Thoracic aorta (tissue), 2 donors: ENCODE measurements around the gene PPIL6. TPM values are rescaled to one million over a fixed set of nuclear protein-coding genes. Genes with fewer than 3 reads are reported as not detected.

ENCODE experiments used
- ATAC-seq: fragments of 150-250 bp; one replicate; pipeline ENCODE4 v1.8.0; 2017; ENCODE audit warnings: low read depth; ENCODE audit not compliant: insufficient number of reproducible peaks, low FRiP score
- DNase-seq: peaks from one replicate; pipeline ENCODE4 v3.0.0-alpha.2; 2020; ENCODE audit warnings: low spot score
- H3K27ac ChIP-seq, 2 donors: fragments of 200-600 bp; sonication (generic); 1 replicate in 1 of 2; 2 replicates in 1 of 2; pipeline ENCODE4 v1.5.1; 2016; ENCODE audit warnings: mild to moderate bottlenecking in 2 of 2, moderate library complexity in 2 of 2
- H3K27me3 ChIP-seq: fragments of 200-600 bp; sonication (generic); replicated peaks from 2 replicates; pipeline ENCODE4 v1.6.0; 2016; ENCODE audit warnings: mild to moderate bottlenecking; ENCODE audit not compliant: insufficient read depth
- H3K36me3 ChIP-seq: fragments of 200-600 bp; sonication (generic); one replicate; pipeline ENCODE4 v1.5.1; 2016
- H3K4me1 ChIP-seq, 2 donors: fragments of 200-600 bp; sonication (generic); 1 replicate in 1 of 2; 2 replicates in 1 of 2; pipeline versions ENCODE4 v1.5.1 to v1.6.0; 2016; ENCODE audit warnings: low read depth in 2 of 2, mild to moderate bottlenecking in 1 of 2; ENCODE audit not compliant: control insufficient read depth in 1 of 2
- H3K4me3 ChIP-seq: fragments of 200-600 bp; sonication (generic); 2 replicates; pipeline ENCODE4 v1.5.1; 2016; ENCODE audit warnings: mild to moderate bottlenecking
- H3K9me3 ChIP-seq: fragments of 200-600 bp; sonication (generic); 2 replicates; pipeline ENCODE4 v1.5.1; 2016
- total RNA-seq, 2 donors: library from RNA; depleted of rRNA; stranded (reverse); fragments of >200 nt; gene quantifications; one replicate each; pipeline versions ENCODE4 v1.1.0 to v1.2.3, GENCODE V29; 2016
- TF ChIP-seq, protein P1 (sequence below): fragments of 200-600 bp; sonication (generic); IDR thresholded peaks from one replicate; pipeline ENCODE4 v1.5.1; 2019; ENCODE audit warnings: antibody characterized with exemption

The PPIL6 gene
- total RNA-seq, 2 donors from 2014 or later, result 2.2 to 5.8 TPM

DNA sequence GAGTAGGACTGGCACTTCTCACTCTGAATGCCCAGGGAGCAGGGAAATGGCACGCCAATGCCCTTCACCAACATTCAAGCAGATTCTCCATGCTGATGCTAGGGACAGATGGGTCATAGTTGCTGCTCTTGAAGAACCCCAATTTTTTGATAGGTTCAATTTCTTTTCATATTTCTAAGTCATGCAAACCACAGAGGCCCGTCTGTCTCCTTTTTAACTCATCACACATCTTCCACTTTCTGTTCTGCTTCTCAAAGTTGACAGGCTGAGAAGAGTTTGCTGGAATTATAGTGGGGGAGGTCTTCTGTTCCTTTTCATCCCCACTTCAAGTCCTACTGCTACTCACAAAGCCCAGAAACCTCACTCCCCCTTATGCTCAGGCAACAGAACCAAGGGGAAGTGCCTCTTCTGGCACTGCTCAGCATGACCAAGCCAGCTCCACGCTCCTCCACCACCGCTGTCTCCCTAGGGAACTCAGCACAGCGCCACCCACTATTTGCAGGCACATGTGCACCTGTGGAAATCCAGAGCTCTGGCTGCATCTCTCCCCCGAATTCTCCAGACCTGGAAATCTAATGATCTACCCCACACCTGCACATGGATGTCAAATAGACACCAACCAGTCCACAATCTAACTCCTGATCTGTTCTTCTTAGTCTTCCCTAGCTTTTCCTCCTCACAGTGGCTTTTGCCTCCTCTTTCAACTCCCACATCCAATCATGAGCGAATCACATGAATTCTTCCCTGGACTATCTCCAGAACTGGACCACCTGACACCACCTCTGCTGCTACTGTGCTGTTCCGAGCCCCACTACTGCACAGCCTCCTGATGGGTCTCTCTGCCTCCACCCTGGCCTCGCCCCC lies 31.9 kb upstream of the PPIL6 start:
- Histone ChIP-seq H3K9me3 (no peaks in the 10 kb centered on the region), H3K36me3 (peaks cover 51% of the 10 kb centered on the region), H3K27ac (no peak overlapping the region), H3K27me3 (no peaks in the 10 kb centered on the region), H3K4me1 (peaks cover 0 to 9% of the 10 kb centered on the region in 2 donors), H3K4me3 (no peak overlapping the region)
- ATAC-seq (no peak), DNase-seq (no peak)
- TF ChIP-seq, protein P1, sequence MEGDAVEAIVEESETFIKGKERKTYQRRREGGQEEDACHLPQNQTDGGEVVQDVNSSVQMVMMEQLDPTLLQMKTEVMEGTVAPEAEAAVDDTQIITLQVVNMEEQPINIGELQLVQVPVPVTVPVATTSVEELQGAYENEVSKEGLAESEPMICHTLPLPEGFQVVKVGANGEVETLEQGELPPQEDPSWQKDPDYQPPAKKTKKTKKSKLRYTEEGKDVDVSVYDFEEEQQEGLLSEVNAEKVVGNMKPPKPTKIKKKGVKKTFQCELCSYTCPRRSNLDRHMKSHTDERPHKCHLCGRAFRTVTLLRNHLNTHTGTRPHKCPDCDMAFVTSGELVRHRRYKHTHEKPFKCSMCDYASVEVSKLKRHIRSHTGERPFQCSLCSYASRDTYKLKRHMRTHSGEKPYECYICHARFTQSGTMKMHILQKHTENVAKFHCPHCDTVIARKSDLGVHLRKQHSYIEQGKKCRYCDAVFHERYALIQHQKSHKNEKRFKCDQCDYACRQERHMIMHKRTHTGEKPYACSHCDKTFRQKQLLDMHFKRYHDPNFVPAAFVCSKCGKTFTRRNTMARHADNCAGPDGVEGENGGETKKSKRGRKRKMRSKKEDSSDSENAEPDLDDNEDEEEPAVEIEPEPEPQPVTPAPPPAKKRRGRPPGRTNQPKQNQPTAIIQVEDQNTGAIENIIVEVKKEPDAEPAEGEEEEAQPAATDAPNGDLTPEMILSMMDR, result no peak

DNA sequence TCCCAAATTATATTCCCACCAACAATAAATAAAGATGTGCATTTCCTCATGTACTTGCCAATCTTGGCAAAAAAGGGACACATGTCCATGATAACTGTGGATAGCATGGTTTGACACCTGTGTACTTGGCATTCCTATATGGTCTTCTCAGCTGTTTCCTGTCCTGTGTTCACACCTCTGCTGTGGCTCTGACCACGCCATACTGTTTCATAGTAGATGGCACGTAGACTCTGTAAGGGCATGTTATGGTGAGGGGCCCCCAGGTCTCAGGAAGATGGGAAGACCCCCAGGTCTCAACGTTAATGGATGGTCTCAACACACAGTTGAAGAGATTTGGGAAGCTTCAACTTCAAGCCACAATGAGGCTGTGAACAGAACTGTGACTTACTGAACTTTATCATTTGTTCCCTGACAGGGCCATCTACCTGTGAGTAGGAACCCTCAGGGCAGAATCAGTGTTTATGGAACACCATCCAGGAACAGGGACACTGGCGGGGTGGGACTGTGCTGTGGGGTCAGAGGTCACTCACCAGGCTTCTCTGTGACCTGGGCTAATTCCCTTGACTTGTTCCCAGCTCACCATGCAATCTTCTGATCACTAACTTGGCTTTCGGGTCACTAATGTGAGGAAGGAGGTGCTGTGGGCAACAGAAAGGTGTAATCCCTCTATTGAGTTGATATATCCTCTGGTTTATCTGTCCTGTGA lies 30.8 kb upstream of the PPIL6 start:
- Histone ChIP-seq H3K27ac (no peak overlapping the region), H3K27me3 (no peaks in the 10 kb centered on the region), H3K4me3 (no peak overlapping the region), H3K36me3 (peaks cover 52% of the 10 kb centered on the region), H3K9me3 (no peaks in the 10 kb centered on the region), H3K4me1 (no peaks in the 10 kb centered on the region)
- DNase-seq (no peak), ATAC-seq (no peak)
- TF ChIP-seq, protein P1, result no peak

GRCh38 chr6:109469591-109470189 lies 29.3 kb upstream of the PPIL6 start:
- TF ChIP-seq, protein P1, result no peak
- H3K9me3 ChIP-seq, result no peaks in the 10 kb centered on the region
- no peak overlapping the region for H3K4me3 ChIP-seq
- peaks cover 51% of the 10 kb centered on the region for H3K36me3 ChIP-seq
- DNase-seq (no peak), ATAC-seq (no peak)
- H3K4me1 ChIP-seq, result no peaks in the 10 kb centered on the region
- H3K27ac ChIP-seq, result no peak overlapping the region
- H3K27me3 ChIP-seq, result no peaks in the 10 kb centered on the region

GRCh38 chr6:109467696-109468095 lies 27.3 kb upstream of the PPIL6 start:
- Histone ChIP-seq H3K36me3 (peaks cover 35% of the 10 kb centered on the region), H3K27ac (no peak overlapping the region), H3K4me3 (no peak overlapping the region), H3K27me3 (no peaks in the 10 kb centered on the region), H3K4me1 (no peaks in the 10 kb centered on the region), H3K9me3 (no peaks in the 10 kb centered on the region)
- DNase-seq, result no peak
- TF ChIP-seq, protein P1, result no peak
- ATAC-seq, result no peak
